HG03280 (cell line): ENCODE measurements around the gene MYL5.
"Not testable (repeated sequence)": the region's sequence is repeated elsewhere in the genome, so short reads cannot be mapped to it uniquely, and the experiment has no call there.

Experiments
- ATAC-seq: cut with Tn5 transposase; IDR thresholded peaks from one replicate; pipeline ENCODE4 v1.9.1; 2021; ENCODE audit warnings: mild to moderate bottlenecking, moderate library complexity; ENCODE audit not compliant: unreplicated experiment

MYL5 gene

GRCh38 chr4:722851-723360, 48.6 kb downstream of the MYL5 start:
- ATAC-seq, result no peak

DNA sequence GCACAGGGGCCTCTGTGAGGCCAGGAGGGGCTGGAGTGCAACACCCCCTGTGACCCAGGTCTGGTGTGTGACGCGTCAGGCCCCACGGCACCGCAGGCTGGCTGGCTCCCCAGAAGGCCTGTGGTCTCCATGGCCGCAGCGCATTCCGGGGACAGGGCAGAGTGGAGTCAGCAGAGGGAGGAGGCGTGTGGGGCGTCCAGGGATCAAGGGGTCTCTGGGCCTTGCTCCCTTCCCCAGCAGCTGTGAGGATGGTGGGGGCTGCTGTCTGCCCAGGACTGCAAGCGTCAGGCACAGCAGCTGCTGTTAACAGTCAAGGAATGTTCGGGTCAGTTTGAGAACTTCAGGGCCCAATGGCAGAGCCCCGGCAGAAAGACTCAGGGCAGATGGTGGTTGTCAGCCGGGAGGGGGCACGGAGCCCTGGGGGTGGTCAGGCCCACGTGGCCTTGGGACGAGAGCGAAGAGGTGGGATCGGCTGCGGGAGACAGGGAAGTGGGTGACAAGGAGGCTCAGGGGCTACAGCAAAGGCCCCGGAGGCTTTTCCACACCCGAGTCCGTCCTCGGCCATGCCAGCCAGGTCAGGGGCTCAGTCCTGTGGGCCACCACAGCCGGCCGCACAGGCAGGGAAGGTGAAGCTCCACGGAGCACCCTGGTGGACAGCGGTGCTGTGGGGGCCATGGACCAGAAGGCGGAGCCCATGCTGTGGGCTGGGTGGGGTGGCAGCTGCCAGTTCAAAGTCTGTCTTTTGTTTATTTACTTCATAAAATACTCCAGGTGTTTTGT, 49.6 kb downstream of the MYL5 start:
- no peak for ATAC-seq

DNA sequence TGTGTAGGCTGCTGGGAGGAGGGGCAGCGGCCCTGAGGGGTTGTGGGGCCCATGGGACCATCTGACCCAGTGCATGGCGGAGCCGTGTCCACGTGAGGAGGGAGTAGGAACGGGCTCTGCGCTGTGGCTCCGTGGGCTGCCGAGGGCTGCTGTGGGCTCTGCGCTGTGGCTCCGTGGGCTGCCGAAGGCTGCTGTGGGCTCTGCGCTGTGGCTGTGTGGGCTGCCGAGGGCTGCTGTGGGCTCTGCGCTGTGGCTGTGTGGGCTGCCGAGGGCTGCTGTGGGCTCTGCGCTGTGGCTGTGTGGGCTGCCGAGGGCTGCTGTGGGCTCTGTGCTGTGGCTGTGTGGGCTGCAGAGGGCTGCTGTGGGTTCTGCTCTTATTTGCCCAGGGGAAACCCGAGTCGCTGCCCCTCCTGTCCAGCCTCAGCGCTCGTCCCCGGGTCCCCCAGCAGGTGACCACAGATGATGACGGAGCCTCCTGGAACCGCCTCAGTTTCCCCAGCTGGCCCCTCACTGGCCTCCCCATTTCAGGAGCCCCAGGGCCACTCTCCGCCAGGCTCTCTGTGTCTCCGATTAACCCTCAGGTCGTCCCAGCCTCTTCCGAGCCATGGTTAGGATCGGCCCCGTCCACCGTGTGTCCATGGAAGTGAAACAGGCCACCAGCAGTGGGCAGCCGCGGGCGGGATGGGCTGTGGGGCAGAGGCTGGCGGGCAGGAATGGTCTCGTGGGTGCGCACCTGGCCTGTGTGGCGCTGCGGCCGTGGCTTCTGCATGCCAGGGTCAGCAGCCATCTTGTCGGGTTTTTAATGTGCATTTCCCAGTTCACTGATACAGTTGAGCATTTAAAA, 51.3 kb downstream of the MYL5 start:
- no peak for ATAC-seq

DNA sequence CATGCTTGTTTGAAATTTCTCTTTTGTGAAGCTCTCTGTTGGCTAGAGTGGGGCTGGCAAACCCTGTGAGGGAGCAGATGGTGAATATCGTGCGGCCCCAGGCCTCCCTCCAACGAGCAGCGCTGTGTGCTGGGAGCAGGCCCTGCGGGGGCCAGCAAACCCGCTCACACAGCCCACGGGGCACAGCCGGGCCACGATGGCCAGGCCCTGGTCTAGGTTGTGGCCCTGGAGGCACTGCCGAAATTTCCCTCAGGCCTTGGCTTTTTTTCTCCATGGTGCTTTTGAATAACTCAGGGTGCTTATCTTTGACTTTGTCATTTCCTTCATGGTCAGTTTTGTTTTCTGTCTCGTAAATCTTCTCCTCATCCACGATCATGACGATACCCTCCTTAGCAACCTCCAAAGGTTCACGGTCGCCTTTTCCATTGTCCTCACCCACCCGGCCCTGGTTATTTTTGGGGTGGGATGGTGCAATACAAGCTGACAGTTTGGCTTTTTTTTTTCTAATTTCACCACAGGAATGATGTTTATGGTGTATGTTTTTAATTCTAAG, 52.0 kb downstream of the MYL5 start:
- no peak for ATAC-seq

DNA sequence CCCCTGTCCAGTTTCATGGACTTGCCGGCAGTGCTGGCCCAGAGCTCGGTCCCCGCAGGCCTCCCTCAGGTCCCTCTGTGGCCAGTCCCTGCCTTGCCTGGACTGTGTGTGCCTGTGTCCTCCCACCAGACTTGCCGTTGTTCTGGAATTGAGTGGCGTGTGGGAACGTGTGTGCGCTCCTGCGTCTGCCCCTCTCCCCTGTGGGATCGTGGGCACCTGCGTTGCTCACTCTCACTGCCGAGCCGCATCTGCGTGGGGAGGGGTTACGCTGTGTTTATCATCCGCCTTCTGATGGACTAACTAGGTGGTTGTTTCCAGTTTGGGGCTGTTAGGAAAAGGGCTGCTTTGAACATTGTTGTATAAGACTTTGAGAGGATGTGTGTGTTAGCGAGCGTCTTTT, 52.5 kb downstream of the MYL5 start:
- ATAC-seq, result no peak

DNA sequence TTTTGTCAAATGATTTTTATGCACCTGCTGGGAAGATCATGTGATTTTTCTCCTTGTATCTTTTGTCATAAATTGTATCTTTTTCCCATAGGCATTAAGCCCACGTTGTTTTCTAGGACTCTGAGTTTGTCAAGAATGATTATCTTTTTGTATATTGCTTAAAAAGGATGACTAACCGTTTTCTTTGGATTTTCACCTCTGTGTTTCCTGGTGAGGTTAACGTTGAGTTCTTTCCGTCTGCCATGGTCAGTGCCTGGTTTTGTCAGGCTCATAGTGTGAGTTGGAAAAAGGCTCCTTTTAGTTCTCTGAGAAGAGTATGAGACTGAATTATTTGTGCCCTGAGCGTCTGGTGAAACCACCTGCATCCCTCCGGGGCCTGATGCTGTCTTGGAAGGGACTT, 53.2 kb downstream of the MYL5 start:
- no peak for ATAC-seq

- ATAC-seq, result no peak
Measured at GRCh38 chr4:729336-730315, 55.3 kb downstream of the MYL5 start.

DNA sequence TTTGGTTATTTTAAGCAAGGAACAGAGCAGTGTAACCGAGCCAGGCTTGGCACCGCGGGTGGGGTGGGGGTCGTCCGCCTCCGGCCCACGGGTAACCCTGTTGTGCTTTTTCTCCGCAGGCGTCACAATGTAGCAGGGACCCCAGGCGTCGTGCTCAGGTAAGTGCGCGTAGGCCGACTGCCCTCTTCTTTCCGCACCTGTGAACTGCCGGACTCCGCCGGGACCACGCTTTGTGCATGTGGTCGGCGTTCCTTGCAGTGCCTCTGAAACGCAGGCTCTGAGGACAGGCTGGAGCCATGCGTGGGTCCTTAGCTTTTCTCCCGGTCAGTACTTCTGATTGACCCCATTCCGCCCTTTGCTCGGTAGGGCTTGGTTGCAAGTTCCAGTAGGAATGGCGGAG, 56.2 kb downstream of the MYL5 start:
- ATAC-seq, result no peak

DNA sequence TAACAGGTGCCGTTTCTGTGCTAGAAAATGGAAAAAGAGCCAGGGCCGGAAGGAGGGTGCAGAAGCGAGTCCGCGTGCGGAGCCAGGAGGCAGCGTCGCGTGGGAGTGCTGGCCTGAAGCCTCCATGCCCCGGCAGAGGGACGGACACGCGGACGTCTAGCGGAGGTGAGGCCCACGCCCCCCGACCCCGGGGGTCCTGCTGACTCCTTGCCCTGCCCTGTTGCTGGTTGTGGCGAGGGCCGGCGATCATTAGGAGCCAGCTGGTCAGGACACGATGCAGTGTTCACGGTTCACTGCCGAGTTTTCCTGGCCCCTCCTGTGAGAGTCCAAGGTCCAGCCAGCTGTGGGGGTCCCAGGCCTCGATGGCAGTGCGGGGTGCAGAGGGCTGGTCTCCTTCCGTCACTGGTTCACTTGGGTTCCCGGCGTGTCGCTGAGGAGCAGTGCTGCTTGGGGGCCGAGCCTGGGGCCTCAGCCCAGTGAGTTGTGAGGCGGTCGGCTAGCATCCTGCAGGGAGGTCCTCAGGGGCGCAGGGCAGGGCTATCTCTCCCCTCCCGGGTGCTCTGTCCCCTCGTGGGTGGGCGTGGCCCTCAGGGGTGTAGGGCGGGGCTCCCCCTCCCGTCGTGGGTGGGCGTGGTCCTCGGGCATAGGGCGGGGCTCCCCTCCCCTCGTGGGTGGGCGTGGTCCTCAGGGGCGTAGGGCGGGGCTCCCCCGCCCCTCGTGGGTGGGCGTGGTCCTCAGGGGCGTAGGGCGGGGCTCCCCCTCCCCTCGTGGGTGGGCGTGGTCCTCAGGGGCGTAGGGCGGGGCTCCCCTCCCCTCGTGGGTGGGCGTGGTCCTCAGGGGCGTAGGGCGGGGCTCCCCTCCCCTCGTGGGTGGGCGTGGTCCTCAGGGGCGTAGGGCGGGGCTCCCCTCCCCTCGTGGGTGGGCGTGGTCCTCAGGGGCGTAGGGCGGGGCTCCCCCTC, 56.9 kb downstream of the MYL5 start:
- ATAC-seq, result not testable (repeated sequence)
